H9 (cell line): Measurements from ENCODE around the gene LBX1. TPM values are rescaled to one million over a fixed set of nuclear protein-coding genes. Genes with fewer than 3 reads are reported as not detected.

Experiments used
- DNase-seq: peaks from one replicate; pipeline ENCODE4 v3.0.0-alpha.2; 2017
- H2AFZ ChIP-seq: one replicate; pipeline ENCODE4 v1.6.1; 2013; ENCODE audit warnings: mild to moderate bottlenecking, low read length, control low read depth, moderate library complexity
- H2AK5ac ChIP-seq: 2 replicates; pipeline ENCODE4 v1.6.1; 2013; ENCODE audit warnings: low read length, control low read depth, mixed read lengths; ENCODE audit not compliant: insufficient read length
- H2BK120ac ChIP-seq: one replicate; pipeline ENCODE4 v1.6.1; 2013; ENCODE audit warnings: low read depth, mild to moderate bottlenecking, low read length, control low read depth, inconsistent platforms; ENCODE audit not compliant: poor library complexity, severe bottlenecking
- H2BK12ac ChIP-seq: 2 replicates; pipeline ENCODE4 v1.6.1; 2013; ENCODE audit warnings: low read length, control low read depth, mixed read lengths, low read depth; ENCODE audit not compliant: insufficient read length
- H2BK15ac ChIP-seq: 2 replicates; pipeline ENCODE4 v1.6.1; 2013; ENCODE audit warnings: low read depth, low read length, control low read depth
- H2BK20ac ChIP-seq: one replicate; pipeline ENCODE4 v1.6.1; 2013; ENCODE audit warnings: low read depth, mild to moderate bottlenecking, low read length, control low read depth, inconsistent platforms; ENCODE audit not compliant: poor library complexity, severe bottlenecking
- H2BK5ac ChIP-seq: 2 replicates; pipeline ENCODE4 v1.6.1; 2013; ENCODE audit warnings: low read length, control low read depth, mixed read lengths; ENCODE audit not compliant: insufficient read length
- H3K14ac ChIP-seq: 2 replicates; pipeline ENCODE4 v1.6.1; 2013; ENCODE audit warnings: low read length, control low read depth; ENCODE audit not compliant: insufficient read depth
- H3K18ac ChIP-seq: 2 replicates; pipeline ENCODE4 v1.6.1; 2013; ENCODE audit warnings: low read depth, mild to moderate bottlenecking, mixed read lengths, low read length, control low read depth; ENCODE audit not compliant: insufficient read length
- H3K23ac ChIP-seq: 2 replicates; pipeline ENCODE4 v1.6.1; 2013; ENCODE audit warnings: low read length, control low read depth, mixed read lengths, low read depth; ENCODE audit not compliant: insufficient read length
- H3K23me2 ChIP-seq: 2 replicates; pipeline ENCODE4 v1.6.1; 2013; ENCODE audit warnings: low read depth, mild to moderate bottlenecking, mixed read lengths, low read length, control low read depth; ENCODE audit not compliant: insufficient read length, poor library complexity, severe bottlenecking
- H3K27ac ChIP-seq: 2 replicates; pipeline ENCODE4 v1.5.1; 2013; ENCODE audit warnings: low read length, control low read depth, mixed read lengths, low read depth; ENCODE audit not compliant: insufficient read length
- H3K27me3 ChIP-seq: 2 replicates; pipeline ENCODE4 v1.6.1; 2013; ENCODE audit warnings: low read length, control low read depth, inconsistent platforms; ENCODE audit not compliant: insufficient read depth
- H3K4ac ChIP-seq: 2 replicates; pipeline ENCODE4 v1.6.1; 2013; ENCODE audit warnings: low read depth, mild to moderate bottlenecking, control low read depth, inconsistent platforms, low read length, moderate library complexity
- H3K4me1 ChIP-seq: 2 replicates; pipeline ENCODE4 v1.6.1; 2013; ENCODE audit warnings: low read length, control low read depth, inconsistent platforms; ENCODE audit not compliant: insufficient read depth
- H3K4me2 ChIP-seq: 2 replicates; pipeline ENCODE4 v1.6.1; 2013; ENCODE audit warnings: low read length, control low read depth, mixed read lengths; ENCODE audit not compliant: insufficient read length, insufficient read depth
- H3K56ac ChIP-seq: 2 replicates; pipeline ENCODE4 v1.6.1; 2013; ENCODE audit warnings: low read depth, mild to moderate bottlenecking, mixed read lengths, low read length, control low read depth; ENCODE audit not compliant: insufficient read length
- H3K79me1 ChIP-seq: 2 replicates; pipeline ENCODE4 v1.6.1; 2013; ENCODE audit warnings: low read depth, mild to moderate bottlenecking, moderate library complexity, low read length, control low read depth, inconsistent platforms; ENCODE audit not compliant: insufficient read depth, poor library complexity, severe bottlenecking
- H3K79me2 ChIP-seq: 2 replicates; pipeline ENCODE4 v1.6.1; 2013; ENCODE audit warnings: low read length, control low read depth, inconsistent platforms; ENCODE audit not compliant: insufficient read depth
- H3K9ac ChIP-seq: 2 replicates; pipeline ENCODE4 v1.6.1; 2013; ENCODE audit warnings: low read length, control low read depth, mixed read lengths; ENCODE audit not compliant: insufficient read length; ENCODE audit errors: extremely low read depth
- H3K9me3 ChIP-seq: one replicate; pipeline ENCODE4 v1.6.1; 2013; ENCODE audit warnings: low read depth, low read length, inconsistent platforms; ENCODE audit not compliant: control insufficient read depth
- H3T11ph ChIP-seq: one replicate; pipeline ENCODE4 v1.6.1; 2013; ENCODE audit warnings: mild to moderate bottlenecking, low read length, control low read depth, inconsistent platforms
- H4K20me1 ChIP-seq: one replicate; pipeline ENCODE4 v1.6.1; 2013; ENCODE audit not compliant: control insufficient read depth, insufficient read length, insufficient read depth
- H4K5ac ChIP-seq: 2 replicates; pipeline ENCODE4 v1.6.1; 2013; ENCODE audit warnings: low read depth, mild to moderate bottlenecking, mixed read lengths, low read length, control low read depth; ENCODE audit not compliant: insufficient read length
- H4K8ac ChIP-seq: replicated peaks from 2 replicates; pipeline ENCODE4 v1.6.1; 2013; ENCODE audit warnings: low read length, control low read depth, mixed read lengths, low read depth; ENCODE audit not compliant: insufficient read length
- H4K91ac ChIP-seq: 2 replicates; pipeline ENCODE4 v1.6.1; 2013; ENCODE audit warnings: low read depth, mild to moderate bottlenecking, moderate library complexity, mixed read lengths, low read length, control low read depth; ENCODE audit not compliant: insufficient read length
- H3K27ac Mint-ChIP-seq, 3 experiments: 2 replicates in 2 of 3; 3 replicates in 1 of 3; pipeline ENCODE4 v1.8.0; 2020 to 2021; ENCODE audit warnings: mixed read lengths in 3 of 3, mild to moderate bottlenecking in 1 of 3, moderate library complexity in 1 of 3
- H3K27me3 Mint-ChIP-seq: 2 replicates; pipeline ENCODE4 v1.8.0; 2021; ENCODE audit warnings: low read depth, mild to moderate bottlenecking, moderate library complexity, mixed read lengths
- H3K36me3 Mint-ChIP-seq, 3 experiments: 2 replicates in 2 of 3; 3 replicates in 1 of 3; pipeline ENCODE4 v1.8.0; 2020 to 2021; ENCODE audit warnings: low read depth in 3 of 3, mixed read lengths in 3 of 3; ENCODE audit not compliant: insufficient read depth in 1 of 3
- H3K4me1 Mint-ChIP-seq, 2 experiments: 2 replicates each; pipeline ENCODE4 v1.8.0; 2020; ENCODE audit warnings: mixed read lengths in 2 of 2
- H3K4me3 Mint-ChIP-seq, 2 experiments: 2 replicates in 1 of 2; 3 replicates in 1 of 2; pipeline ENCODE4 v1.8.0; 2020 to 2021; ENCODE audit warnings: mild to moderate bottlenecking in 2 of 2, mixed read lengths in 2 of 2, moderate library complexity in 1 of 2
- H3K9me3 Mint-ChIP-seq, 2 experiments: 2 replicates in 1 of 2; 3 replicates in 1 of 2; pipeline ENCODE4 v1.8.0; 2020; ENCODE audit warnings: mild to moderate bottlenecking in 2 of 2, mixed read lengths in 2 of 2, moderate library complexity in 1 of 2
- WGBS: extraction: QIAGEN DNeasy Blood & Tissue Kit; methylation state at CpG from one replicate; pipeline ENCODE4 v1.1.7; 2013; ENCODE audit warnings: missing lambda C conversion rate, low lambda C conversion rate, mixed read lengths; ENCODE audit not compliant: insufficient read length; ENCODE audit errors: extremely low coverage; 5-methylcytosine and 5-hydroxymethylcytosine counted together
- total RNA-seq: library from RNA; stranded (reverse); gene quantifications from 2 replicates; pipeline ENCODE4 v1.2.1, GENCODE V29; 2021
- TF ChIP-seq, protein P1 (sequence below): fragments of 200-600 bp; sonication (generic); conservative IDR thresholded peaks from 3 replicates; pipeline ENCODE4 v1.8.0; 2021; ENCODE audit warnings: antibody characterized with exemption, mild to moderate bottlenecking

LBX1 gene
- total RNA-seq, 1 experiment from 2014 or later = not detected

GRCh38 chr10:101238732-101239105 is 9.5 kb upstream of the LBX1 start:
- Histone ChIP-seq H3K14ac (no peak overlapping the region), H3K9me3 (no peaks in the 10 kb centered on the region), H3K4ac (no peak overlapping the region), H3K27me3 (peaks cover 72% of the 10 kb centered on the region), H2BK12ac (no peak overlapping the region), H2AK5ac (no peak overlapping the region), H2AFZ (no peak overlapping the region), H3T11ph (no peak overlapping the region), H3K27ac (no peak overlapping the region), H3K4me1 (no peaks in the 10 kb centered on the region), H2BK120ac (no peak overlapping the region), H3K9ac (no peak overlapping the region), H4K91ac (no peak overlapping the region), H3K23ac (no peak overlapping the region), H3K4me2 (no peak overlapping the region), H4K8ac (no peak overlapping the region), H3K56ac (no peak overlapping the region), H3K79me1 (no peaks in the 10 kb centered on the region), H2BK20ac (no peak overlapping the region), H2BK5ac (no peak overlapping the region), H4K5ac (no peak overlapping the region), H4K20me1 (no peaks in the 10 kb centered on the region), H3K23me2 (peaks cover 7% of the 10 kb centered on the region), H3K79me2 (no peaks in the 10 kb centered on the region; the same call in 1 of the 2 replicates), H3K18ac (no peak overlapping the region), H2BK15ac (no peak overlapping the region)
- peaks cover 13 to 22% of the 10 kb centered on the region in 2 experiments for H3K4me1 Mint-ChIP-seq
- H3K9me3 Mint-ChIP-seq = peaks cover 0 to 5% of the 10 kb centered on the region in 2 experiments; a peak in 2 of 5 replicates
- WGBS = no CpG with 5 or more reads among the region's 24 CpGs
- H3K27me3 Mint-ChIP-seq = peaks cover 100% of the 10 kb centered on the region
- TF ChIP-seq, protein P1, sequence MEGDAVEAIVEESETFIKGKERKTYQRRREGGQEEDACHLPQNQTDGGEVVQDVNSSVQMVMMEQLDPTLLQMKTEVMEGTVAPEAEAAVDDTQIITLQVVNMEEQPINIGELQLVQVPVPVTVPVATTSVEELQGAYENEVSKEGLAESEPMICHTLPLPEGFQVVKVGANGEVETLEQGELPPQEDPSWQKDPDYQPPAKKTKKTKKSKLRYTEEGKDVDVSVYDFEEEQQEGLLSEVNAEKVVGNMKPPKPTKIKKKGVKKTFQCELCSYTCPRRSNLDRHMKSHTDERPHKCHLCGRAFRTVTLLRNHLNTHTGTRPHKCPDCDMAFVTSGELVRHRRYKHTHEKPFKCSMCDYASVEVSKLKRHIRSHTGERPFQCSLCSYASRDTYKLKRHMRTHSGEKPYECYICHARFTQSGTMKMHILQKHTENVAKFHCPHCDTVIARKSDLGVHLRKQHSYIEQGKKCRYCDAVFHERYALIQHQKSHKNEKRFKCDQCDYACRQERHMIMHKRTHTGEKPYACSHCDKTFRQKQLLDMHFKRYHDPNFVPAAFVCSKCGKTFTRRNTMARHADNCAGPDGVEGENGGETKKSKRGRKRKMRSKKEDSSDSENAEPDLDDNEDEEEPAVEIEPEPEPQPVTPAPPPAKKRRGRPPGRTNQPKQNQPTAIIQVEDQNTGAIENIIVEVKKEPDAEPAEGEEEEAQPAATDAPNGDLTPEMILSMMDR = peak; percentile 93
- no peak overlapping the region for H3K4me3 Mint-ChIP-seq
- no peak for DNase-seq
- H3K27ac Mint-ChIP-seq = no peak overlapping the region
- H3K36me3 Mint-ChIP-seq = no peaks in the 10 kb centered on the region
